ENCODE measurements around the gene BMP5.

- TF ChIP-seq SUZ12 (IDR thresholded peaks at IDR 0.05; ENCODE audit: extremely low read depth, insufficient read depth, insufficient read length) (no peak), YY1 (IDR thresholded peaks at IDR 0.05; ENCODE audit: insufficient read depth, insufficient read length) (no peak), ZNF274 (IDR thresholded peaks at IDR 0.05; ENCODE audit: low read depth, low read length) (no peak)
These were observed 166.7 kb downstream of the BMP5 start for GRCh38 chr6:55708711-55709110.

Data from NT2/D1 (cell line).